GM23248 (cell line): ENCODE results near the gene CMTM8.

Source experiments
- EZH2 ChIP-seq: fragments of 200-600 bp; sonication (generic); IDR thresholded peaks from 2 replicates; pipeline ENCODE4 v1.6.1; 2018; ENCODE audit warnings: antibody characterized with exemption, mild to moderate bottlenecking; ENCODE audit not compliant: insufficient read depth, poor library complexity, severe bottlenecking
- EZH2phosphoT487 ChIP-seq: fragments of 200-600 bp; sonication (generic); IDR thresholded peaks from 2 replicates; pipeline ENCODE4 v1.6.1; 2018; ENCODE audit warnings: antibody characterized with exemption, moderate library complexity, mild to moderate bottlenecking, low read depth; ENCODE audit not compliant: insufficient read depth

DNA sequence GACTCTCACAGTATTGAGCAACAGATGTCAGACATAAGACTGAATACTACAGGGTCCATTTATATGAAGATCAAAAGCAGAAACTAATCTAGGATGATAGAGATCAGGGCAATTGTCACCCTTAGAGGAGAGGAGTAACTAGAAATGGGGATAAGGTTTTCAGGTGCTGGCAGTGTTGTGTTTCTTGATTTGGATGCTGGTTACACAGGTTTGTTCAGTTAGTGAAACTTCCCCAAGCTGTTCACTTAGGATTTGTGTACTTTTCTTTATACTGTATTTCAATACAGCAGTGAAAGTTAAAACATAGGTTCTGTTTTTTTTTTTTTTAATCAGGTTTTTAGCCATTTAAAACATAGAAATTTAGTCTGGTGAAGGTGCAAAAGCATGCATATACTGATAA is 114.1 kb downstream of the CMTM8 start:
- TF ChIP-seq EZH2 (no peak), EZH2phosphoT487 (no peak)
